ENCODE data around the gene AGAP1.

The AGAP1 gene

DNA sequence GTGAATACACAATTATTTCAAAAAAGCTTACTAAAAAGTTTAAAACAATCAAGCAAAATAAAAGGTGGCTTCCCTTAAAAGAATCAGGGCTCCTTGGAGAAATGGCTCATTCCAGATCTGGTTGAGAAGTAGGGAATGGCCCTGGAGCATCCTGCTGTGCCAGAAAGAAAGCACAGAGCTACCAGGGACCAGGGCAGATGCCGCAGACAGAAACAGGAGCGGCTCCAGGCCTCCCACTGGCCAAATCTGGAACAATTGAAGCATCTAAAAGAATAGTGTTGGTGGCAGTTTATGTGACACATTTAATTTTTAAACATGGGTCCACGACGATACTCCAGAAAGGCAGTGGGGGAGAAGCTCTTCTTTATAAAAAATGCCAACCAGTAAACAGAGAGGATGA lies 598.9 kb downstream of the AGAP1 start:
- no peak for DNase-seq

DNA sequence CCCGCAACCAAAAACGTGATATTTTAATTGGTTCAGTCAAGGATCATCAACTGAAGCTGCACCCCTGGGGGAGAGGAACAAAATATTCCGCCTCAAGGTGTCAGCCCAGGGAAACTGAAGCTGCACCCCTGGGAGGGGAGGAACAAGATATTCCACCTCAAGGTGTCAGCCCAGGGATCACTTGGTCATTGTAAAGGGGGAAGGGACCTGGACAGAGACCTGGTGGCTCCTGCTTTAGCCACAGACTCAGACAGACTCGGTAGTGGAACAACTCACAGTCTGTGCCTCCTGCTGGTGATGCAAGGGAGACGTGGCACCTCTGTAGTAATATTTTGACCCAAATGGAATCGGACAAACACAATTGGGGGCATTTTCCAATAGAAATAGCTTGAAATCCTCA lies 599.3 kb downstream of the AGAP1 start:
- DNase-seq = no peak

DNA sequence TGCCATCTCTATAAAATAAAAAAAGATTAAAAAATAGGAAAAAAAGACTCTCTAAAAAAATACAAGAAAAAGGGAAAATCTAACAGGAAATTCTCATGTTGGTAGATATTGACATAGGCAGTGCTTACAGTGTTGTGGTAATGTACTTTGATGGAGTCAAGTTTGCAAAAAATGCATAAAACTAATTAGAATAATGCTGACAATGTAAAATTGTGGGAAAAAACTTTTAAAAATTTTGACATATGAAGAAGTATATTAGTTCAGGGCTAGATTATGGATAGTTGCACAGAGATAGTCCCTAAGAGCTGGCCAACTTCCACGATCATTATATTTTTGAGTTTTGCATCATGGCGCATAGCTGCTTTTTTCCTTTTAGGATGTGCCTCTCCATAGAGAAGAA lies 601.7 kb downstream of the AGAP1 start:
- DNase-seq = no peak

DNA sequence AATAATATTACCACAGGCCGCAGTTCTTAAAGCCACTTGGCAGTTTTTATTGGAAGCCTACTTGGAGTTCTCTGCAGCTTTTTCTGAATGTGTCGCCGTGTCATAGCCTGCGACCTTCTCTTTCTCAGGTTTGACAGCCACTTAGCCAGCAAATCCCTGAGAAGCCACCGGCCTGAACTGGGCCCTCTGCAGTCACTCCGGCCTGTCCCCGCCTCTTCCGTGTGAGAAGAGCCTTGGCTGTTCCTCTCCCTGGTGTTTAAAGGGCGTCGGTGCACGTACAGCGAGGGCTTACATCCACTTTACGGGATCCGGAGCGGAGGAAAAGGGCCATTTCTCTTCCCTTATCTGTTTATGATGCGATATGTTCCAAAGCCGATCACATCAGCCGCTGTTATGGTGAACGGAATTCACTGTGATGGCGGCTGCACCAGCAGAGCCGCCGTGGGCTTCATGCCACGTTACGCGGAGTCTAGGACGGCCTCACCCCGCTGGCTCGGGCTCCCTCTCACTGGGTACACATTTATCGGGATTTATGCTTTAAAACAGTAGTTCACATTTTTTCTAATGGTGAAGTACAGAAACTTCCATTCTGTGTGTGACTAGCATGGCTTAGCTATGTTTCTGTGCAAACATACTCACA lies 607.6 kb downstream of the AGAP1 start:
- DNase-seq = no peak

DNA sequence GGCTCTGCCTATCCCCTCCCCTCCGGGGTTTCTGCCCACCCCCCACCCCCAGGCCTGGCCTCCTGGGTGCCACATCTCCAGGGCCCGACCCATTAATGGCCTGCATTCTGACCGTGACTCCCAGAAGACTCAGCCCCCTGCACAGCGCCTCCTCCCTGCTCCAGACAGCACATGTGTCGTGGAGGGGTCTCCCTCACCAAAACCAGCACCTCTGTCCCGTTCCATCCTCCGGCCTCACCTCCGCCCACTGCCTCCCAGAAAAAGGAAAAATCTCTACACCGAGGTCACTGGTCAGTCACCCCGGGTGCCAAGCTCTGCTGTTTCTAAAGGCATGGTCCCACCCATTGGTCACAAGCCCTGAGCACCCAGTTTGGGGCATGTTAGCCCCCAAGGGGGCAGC lies 609.1 kb downstream of the AGAP1 start:
- DNase-seq = no peak

DNA sequence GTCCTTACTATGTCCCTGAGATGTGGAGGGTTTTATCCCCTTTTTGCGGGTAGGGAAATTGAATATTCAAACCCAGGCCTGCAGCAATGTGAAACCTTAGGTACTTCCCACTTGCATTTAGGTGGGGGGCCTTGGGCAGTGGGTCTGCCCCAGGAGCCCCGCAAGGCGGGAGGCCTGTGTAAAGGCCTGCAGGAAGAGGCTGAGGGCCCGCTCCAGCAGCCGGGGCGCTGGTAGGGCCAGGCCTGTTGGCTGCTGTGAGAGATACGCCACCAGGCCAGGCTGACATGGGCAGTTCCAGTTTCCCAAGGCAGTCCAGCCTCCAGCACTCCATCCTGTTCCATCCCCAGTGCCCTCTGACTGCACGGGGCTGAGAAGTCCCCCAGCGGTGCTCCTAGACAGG lies 610.1 kb downstream of the AGAP1 start:
- no peak for DNase-seq

DNA sequence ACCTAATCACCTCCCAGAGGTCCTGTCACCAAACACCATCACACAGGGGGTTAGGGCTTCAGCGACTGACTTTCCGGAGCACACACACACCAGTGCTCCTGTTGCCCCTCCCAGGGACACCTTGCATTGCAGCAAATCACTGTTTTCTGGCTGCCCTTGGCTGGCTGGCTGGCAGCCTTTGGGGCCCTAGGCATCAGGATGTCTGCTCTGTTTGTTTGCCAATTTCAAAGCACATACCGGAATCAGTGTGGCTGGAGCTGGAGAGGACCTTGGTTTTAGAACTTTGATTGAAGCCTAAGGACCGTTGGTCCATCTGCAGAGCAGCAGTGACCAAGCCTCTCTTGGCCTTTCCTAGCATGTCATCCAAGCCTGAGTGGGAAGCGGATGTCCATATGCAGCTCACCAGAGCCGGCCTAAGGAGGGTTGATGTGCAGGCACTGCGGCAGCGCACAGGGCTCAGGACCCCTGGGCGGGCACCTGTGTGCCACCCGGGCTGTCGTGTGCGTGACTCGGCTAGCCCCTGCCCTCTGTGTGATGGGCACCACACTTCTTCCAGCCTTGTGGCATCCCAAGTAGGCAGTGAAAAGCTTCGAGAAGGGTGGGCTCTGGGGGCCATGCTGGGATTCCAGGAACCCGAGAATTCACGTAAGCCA lies 612.2 kb downstream of the AGAP1 start:
- no peak for DNase-seq

DNA sequence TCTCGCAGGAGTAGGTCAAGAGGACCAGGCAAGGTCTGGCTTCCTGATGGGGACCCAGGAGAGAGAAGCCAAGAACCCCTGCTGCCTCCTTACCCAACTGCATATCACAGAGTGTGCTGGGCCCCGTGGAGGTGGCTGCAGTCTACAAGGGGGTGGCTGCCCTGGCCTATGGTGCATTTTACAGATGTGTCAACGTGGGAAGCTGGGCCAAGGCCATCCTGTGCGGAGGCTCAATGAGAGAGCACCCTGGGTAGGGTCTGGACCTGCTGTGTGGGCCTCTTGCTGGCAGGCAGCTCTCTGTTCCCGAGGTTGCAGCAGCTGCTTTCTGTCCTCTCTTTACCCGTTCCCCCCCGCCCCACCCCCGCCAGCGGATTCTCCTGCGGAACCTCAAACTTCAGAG lies 612.9 kb downstream of the AGAP1 start:
- DNase-seq = no peak

DNA sequence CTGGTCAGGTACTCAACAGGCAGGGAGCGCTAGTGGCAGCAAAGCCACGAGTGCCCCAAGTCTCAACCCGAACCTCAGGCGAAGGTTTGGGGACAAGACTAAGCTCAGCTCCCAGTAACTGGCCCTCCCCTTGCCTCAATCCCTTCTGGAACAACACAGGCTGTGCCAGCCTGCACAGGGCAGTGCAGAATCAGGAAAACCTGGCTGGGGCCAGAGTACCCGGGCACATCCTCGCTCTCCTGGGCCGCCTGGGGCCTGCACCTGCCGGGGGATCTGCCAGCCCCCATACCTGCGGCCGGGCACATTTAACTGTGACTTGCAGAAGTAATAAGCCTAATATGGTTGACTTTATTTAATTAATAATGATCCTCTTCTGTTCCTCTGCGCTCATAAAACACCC lies 613.7 kb downstream of the AGAP1 start:
- DNase-seq = no peak

DNA sequence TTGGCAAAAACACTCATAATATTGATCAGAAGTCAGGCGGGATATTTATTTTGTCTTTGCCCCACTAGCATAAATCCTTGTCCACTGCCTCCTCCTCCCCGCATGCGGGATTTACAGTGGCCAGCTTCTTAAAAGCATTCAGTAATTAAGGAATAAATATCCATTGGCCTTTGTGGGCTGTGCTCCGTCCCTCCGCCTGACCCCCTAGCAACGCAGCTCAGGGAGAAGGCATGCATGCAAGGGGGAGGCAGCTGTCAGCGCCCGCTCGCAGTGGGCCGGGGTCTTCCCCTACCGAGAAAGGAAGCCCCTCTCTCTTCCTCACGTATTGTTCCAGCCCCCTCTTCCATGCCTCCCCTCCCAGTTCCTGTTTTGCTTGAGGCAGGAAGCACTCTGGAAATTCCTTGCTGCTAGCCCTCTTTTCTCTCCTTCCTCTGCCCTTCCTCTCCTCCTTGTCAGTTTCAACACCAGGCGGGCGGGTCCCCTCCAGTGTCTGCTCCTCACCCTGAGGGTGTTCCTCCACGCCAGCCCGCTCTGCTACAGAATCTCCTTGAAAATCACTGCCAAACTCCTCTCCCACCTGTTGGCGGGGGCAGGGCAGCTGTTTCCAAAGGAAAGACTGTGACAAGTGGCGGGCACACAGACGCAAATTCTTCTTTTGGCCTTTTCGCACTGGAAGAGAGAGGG lies 614.2 kb downstream of the AGAP1 start:
- DNase-seq = no peak

DNA sequence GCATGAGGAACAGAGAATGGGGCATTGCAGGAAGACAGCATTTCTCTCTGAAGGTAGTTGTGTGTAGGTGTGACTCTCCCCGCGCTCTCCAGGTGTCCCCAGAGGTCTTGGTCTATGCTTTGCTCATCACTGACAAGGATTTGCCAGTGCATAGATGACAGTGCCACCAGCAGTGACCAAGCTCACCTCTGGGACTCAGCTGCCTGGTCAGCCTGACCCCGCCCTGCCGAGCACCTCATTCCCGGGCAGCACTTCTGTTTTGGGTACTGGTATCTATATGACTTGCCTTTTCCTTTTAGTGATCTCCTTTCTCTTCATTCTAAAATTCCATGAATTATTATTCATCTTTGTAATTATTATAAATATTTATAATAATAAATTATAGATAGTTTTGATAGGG lies 615.2 kb downstream of the AGAP1 start:
- DNase-seq = no peak

DNA sequence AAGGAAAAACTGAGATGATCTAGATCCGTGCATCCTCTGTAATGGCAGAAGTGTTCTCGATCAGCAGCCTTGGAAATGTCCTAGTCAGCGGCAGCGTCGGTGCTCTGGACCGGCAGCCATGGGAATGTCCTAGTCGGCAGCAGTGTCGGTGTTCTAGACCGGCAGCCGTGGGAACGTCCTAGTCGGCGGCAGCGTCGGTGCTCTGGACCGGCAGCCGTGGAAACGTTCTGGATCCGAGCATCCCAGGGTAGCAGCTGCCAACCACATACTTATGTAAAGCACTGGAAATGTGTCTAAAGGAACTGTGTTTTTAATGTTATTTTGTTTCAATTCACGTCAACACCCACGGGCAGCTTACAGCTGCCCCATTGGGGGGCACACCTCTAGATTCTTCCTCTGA lies 615.6 kb downstream of the AGAP1 start:
- no peak for DNase-seq

DNA sequence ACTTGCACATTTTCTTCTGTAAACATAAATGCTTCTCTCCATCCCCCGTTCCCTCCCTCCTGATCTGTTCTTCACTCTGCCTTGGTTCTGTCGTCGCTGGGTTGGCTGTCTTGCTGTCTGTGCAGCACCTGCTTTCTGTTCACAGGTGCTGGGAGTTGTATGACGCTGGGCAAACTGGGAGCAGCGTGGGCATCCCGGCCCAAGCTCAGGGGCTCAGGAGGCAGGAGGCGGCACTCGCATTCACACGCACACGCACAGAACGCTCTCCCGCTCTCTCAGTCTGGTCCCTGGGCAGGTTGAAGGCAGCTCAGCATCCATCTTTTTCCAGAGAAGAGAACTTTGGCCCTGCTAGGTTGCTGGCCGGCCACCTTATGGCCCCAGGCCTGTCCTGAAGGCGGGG lies 618.6 kb downstream of the AGAP1 start:
- no peak for DNase-seq

DNA sequence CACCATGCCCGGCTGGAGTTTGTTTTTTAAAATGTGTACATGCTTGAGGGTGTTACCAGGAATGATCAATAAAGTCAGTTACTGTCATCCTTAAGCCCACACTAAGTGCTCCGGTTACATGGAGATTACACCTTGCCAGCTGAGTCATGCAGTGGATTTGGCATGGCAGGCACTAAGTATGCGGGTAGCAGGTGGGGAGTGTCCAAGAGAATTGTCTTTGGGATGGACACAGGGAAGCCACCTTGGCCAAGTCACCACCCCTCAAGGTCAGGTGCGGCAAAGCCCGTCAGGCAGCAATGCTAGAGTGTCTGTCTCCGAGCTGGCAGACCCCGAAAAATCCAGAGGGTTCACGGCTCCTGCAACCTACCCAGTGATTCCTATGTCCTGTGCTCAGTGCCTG lies 619.6 kb downstream of the AGAP1 start:
- DNase-seq = no peak

DNA sequence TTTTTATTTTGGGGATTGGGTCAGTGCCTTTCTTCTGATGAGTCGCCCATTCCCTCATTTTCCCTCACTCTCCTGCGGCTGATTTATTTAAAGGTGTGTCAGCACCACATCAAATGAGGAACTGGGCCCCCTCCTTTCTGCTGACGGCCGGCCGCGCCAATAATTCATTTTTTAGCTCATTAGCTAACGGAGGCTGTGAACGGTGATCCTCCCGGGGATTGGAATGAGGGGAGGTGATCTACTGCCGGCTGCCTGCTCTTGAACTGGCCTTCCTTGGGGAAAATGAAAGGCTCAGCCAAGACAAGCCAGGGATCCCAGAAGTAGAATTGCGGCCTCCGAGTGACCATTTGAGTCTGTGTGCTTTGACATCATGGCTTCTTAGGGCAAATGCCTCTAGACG lies 620.1 kb downstream of the AGAP1 start:
- no peak for DNase-seq

DNA sequence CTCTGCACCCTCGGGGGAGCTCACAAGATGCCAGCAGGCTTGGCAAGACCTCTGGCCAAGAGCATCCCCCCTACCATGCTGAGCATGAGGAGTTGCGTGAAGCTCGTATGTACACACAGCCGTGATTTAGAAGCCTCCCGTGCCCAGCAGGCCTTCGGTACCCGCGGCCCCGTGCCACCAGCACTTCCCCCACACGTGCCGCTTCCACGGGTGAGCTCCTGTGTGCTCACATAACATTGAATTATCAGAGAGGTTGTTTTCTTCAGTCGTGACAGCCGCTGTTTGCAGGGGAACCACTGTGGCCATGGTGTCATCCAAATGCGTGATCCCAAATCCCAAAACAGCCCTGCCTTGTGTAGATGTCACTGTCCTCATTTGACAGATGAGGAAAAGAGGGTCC lies 621.1 kb downstream of the AGAP1 start:
- no peak for DNase-seq

DNA sequence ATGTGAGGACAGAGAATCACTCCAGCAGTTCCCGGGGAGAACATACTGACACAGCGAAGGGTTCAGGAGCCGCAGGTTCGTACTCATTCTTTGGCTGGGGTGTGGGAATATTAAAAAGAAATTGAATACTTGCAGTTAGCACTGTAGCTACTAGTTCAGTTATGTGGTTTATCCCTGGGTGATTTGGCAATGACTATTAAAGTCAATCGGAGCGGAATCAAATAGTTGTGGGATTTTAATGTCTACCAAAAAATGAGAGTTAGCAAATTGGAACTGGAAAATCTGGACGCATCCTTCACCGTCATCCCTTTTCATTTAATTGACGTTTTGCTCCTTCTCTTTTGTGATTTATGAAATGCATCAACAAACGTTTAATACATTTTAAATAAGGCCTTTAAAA lies 623.6 kb downstream of the AGAP1 start:
- no peak for DNase-seq

DNA sequence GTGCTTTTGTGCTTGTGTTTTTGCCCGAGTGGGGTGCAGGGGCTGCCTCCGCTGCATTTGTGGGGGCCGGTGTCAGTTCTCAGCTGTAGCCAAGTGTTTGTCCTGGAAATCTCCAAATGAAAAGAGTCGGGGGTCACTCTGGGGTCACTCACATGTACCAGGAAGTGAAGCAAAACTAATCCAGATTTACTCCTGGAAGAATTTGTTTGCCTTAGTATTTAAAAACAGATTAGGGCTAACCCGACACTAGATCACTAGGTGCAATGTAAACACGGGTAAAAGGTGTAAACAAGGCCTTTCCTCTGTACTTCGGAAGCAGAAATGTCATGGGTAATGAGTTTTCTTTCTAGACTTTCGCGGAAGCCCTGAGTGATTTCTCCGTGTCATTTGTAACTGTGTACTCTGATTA lies 624.0 kb downstream of the AGAP1 start:
- no peak for DNase-seq

DNA sequence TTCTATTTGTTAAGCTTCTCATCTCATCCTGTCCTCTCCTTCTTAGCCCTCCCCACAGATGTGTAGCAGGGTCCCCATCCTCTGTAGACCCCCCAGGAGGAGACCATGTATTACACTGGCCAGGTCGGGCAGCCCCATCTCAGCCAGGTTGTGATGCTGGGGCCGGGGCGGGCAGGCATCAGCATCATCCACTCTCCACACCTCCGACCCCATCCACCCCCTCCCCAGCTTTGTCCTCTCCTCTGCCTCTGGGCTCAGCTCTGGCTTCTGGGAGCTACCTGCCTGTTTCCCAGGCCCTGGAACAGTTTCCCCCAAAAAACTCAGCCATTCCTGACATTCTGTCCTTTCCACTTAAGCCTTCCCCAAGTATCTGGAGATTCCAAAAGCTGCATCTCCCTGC lies 625.2 kb downstream of the AGAP1 start:
- no peak for DNase-seq

DNA sequence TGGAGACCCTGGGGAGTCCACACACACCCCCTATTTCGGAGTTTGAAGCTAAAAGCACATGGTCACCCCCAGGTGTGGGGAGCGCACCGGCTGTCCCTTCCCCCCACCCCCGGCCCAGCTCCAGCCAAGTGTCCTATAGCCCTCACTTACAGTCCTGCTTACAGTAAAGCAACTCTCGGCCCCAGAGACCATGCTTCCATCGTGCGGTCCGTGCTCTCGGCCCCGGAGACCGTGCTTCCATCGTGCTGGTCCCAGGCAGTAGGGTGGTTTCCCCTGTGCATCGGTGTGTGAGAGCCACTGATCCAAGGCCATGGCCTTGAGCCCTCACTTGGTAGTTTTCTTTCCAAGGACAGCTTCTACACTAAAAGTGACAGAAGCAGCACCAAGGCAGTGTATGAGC lies 625.6 kb downstream of the AGAP1 start:
- DNase-seq = no peak

DNA sequence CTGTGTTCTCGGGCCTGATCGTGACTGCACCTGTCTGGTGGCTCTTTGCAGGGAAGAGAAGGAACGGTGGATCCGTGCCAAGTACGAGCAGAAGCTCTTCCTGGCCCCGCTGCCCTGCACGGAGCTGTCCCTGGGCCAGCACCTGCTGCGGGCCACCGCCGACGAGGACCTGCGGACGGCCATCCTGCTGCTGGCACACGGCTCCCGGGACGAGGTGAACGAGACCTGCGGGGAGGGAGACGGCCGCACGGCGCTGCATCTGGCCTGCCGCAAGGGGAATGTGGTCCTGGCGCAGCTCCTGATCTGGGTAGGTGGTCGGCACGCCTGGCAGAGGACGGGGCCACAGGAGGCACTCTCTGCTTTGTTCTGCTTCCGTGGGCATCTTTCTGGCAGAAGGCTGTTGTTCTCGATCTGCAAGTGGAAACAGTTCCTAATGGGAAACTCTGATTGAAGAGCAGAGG lies 626.3 kb downstream of the AGAP1 start:
- no peak for DNase-seq

DNA sequence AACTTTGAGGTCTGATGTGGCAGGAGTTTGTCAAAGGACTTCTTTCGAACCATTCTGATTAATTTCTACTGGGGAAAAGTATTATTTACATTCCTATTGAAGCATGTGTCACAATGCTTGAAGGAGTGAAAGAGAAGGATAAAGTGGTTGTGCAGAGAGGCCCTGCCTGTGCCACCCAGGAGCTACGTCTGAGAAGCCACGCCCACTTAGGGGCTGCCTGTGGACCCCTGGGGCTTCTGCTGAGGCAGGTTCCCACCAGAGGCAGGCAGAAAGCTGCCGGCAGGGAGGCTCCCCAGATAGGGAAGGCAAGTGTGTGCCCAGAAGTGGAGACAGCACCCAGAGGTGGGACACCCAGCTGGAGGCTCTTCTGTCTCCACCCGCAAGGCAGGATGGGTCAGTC lies 627.0 kb downstream of the AGAP1 start:
- DNase-seq = no peak

DNA sequence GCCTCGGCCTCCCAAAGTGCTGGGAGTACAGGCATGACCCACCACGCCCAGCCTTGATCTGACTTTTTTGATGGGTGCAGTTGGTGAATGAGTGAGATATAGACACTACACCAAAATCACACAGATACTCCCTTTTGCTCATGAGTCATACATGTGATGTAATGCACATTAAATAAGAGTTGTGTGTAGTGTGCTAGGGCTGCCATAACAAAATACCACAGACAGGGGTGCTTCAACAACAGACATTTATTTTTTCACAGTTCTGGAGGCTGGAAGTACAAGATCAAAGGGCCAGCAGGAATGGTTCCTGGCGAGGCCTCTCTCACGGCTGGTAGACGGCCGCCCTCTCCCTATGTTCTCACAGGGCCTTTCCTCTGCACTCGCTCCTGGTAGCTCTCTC lies 627.7 kb downstream of the AGAP1 start:
- no peak for DNase-seq

DNA sequence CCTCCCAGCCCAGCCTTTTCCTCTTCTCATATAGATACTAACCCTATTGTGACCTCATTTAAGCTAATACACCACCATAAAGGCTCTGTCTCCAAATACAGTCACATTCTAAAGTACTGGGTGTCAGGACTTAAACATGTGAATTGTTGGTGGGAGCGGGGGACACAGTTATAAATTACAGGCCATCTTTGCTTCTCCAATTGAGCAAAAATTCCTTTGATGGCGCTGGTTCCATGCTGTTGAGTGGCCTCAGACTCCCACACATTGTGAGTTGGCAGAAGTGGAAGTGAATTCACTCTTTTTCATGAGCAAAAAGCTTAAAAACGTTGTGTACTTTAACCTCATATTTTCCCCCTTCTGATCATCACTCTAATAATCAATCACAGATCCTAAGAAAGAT lies 628.4 kb downstream of the AGAP1 start:
- DNase-seq = no peak

DNA sequence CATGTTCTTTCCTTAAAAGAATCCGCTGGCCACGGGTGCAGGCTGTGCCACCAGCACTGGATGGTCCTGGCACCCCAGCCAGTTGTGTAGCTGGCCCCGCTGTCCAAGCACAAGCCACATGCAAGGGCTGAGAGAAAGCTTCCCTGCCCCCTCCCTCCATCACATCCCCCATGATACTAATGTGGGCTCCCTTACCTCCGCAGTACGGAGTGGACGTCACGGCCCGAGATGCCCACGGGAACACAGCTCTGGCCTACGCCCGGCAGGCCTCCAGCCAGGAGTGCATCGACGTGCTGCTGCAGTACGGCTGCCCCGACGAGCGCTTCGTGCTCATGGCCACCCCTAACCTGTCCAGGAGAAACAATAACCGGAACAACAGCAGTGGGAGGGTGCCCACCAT lies 629.9 kb downstream of the AGAP1 start:
- DNase-seq = no peak

All from stimulated activated CD4-positive, alpha-beta T cell treated with anti-CD3 and anti-CD28 coated beads, Interleukin-12 subunit alpha, Interleukin-12 subunit beta, amount 100 ng/mL, for 4 hours (primary cell).